Activated CD4-positive, alpha-beta T cell treated with anti-CD3 and anti-CD28 coated beads for 24 hours (primary cell): ENCODE data around the gene MCC.

Experiments
- DNase-seq, 2 donors: peaks; one replicate each; pipeline ENCODE4 v3.0.0-alpha.2; 2020; ENCODE audit warnings: low read depth in 2 of 2

The MCC gene

GRCh38 chr5:113199122-113199905, 288.9 kb downstream of the MCC start:
- DNase-seq, result no peak

GRCh38 chr5:113197456-113198200, 290.6 kb downstream of the MCC start:
- no peak for DNase-seq

DNA sequence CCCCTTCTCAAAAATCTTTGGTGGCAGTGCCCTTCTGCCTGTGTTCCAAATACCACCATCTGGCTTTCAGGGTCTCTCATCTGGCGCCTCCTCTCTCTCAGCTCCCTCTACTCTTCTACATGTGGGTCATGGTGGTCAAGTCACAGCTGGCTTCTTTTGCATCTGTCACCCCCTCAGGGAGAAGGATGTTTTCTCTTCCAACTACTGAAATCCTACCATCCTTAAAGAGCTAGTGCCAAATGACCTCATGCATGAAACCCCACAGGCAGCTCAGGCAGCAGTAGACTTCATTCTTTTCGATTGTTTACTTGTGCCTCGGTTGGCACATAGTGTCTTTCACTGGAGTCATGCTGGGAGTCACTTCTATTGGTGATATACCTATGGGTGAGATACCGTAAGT, 292.5 kb downstream of the MCC start:
- DNase-seq, result no peak

GRCh38 chr5:113195251-113195650, 293.0 kb downstream of the MCC start:
- no peak for DNase-seq

- no peak for DNase-seq
Measured at GRCh38 chr5:113194591-113194990, 293.7 kb downstream of the MCC start.

GRCh38 chr5:113194125-113194524, 294.1 kb downstream of the MCC start:
- DNase-seq, result no peak

GRCh38 chr5:113193311-113193978, 294.8 kb downstream of the MCC start:
- DNase-seq, result no peak

DNA sequence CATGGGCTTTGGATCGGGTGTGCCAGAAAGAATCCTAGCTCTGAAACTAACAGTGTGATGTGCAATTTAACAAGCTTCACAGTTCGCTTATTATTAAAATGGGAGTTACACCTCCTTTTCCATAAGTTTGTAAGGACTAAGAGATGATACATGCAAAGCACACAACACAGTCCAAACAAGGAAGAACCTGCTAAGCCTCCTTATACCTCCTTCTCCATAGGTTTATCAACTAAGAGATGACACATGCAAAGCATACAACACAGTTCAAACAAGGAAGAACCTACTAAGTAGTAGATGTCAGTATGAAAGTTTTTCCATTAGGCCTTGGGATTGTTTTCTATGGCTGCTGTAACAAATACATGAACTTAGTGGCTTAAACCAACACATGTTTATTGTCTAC, 295.7 kb downstream of the MCC start:
- no peak for DNase-seq

DNA sequence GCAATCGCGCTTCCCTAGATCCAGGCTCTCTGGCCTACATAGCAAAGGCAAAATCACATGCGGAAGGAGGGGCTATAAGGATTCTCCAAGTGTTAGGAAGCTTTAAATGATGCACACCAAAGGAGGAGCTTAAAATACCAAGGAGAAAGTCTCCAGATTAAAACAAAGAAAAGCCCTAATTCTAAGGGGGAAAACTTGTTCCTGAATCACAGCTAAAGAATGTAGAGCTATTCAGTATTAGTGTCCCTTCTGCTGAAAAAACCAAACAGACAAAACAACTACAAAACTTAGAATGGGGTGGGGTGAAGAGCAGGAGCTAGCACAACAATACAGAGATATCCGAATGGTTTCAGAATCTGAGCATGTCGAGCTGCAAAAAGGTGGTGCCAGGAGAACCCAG, 297.9 kb downstream of the MCC start:
- no peak for DNase-seq

DNA sequence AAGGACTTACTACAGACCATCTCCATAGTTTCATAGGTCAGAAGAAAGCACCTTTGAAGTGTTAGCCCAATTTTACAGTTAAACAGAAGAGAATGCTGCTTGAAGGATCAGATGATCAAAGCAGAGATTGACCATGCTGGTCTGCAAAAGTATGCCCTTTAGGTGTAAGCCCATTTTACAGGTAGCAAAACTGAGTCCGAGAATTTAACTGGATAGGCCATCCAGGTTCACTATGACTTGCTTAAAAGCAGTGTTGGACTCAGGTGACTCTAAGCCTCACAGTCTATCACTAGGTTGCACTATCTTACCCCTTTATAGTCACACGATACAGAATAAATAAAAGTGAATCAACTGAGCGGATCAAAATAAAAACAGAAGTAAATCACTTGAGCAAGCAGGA, 299.0 kb downstream of the MCC start:
- DNase-seq, result no peak

GRCh38 chr5:113188436-113188835, 299.8 kb downstream of the MCC start:
- DNase-seq, result no peak

- no peak for DNase-seq
Measured at GRCh38 chr5:113187906-113188305, 300.3 kb downstream of the MCC start.

DNA sequence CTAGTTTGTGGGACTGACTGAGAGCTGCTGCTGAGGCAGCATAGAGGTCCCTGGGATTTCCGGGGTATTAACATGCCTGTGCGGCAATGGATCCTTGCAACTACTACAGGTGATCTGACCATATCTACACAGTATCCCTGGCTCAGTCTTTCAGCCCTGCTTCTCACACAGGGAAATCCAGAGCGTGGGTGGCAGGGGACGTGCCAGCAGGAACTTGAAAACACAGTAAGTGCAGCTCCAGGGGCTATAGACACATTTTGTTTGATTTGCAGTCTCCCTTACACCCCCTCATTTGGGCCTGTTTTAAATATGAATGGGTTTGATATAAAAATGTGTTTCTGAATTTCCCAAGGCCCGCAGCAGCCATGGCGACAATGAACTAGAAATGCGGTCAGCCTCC, 302.2 kb downstream of the MCC start:
- no peak for DNase-seq

DNA sequence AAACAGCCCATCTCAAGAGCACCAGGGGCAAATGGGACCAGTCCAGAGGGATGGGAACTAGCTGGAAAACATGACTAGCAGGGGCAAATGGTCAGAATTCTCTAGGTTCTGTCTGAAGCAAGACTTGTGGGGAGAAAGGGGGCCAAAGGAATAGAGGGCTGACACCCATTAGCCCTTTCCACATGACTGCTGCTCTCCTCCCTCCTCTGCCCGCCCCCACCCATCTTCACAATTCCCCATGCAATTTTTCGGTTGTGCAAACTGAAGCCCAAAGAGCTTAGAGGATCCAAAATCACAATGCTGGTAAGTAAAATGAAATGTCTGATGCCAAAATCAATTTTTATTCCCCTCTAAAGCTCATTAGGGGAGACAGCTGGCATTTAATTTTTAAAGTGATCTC, 304.6 kb downstream of the MCC start:
- no peak for DNase-seq

- no peak for DNase-seq
Measured at GRCh38 chr5:113182658-113183344, 305.5 kb downstream of the MCC start.

- no peak for DNase-seq
Measured at GRCh38 chr5:113181853-113182490, 306.3 kb downstream of the MCC start.

GRCh38 chr5:113181409-113181808, 306.8 kb downstream of the MCC start:
- no peak for DNase-seq

- DNase-seq, result no peak
Measured at GRCh38 chr5:113179156-113179555, 309.1 kb downstream of the MCC start.

DNA sequence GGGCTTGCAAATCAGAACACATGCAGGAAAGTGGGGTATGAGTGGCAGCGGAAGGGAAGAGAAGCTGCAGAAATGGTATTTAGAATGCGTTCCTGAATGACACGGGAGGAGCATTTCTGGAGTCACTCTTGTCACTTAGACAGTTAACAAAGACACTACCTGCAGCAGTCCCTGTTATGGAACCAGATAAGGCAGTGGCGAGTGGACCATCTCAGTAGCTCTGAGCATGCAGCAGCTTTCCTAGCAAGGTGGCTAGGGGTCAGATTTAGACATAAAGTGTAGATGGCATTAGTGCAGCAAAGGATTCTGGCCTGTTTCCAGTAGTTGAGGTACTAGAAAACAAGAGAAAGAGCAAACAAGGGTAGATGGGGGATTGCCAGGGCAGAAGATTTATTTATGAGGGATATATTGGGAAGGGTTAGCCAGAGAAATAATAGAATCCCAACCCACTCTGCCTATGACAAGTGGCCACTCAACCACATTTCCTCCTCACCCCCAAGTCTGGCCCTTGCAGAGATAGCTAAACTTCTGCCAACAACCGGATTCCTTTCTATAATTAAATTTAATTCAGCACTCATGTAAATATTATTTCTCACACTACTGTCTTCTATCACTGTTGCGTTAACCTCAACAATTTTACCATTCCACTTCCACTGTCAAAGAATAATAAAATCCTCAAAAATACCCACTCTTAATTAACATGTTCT, 310.0 kb downstream of the MCC start:
- DNase-seq, result no peak

DNA sequence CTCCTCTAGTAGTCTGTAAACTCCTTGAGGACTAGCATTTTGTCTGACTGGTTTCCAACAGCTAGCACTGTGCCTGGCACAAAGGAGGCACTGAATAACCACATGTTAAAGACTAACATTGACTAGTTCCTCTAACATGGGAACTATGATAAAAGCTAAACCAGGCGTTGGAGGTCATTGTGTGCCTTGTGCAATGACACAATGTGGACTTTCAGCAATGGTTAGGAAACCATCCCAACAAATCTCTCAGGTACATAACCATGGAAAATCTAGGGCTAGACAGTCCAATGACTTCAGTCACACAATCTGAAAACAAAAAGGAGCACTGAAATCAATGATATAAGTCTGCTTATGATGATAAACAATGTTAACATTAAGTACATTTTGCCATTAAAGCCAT, 311.0 kb downstream of the MCC start:
- DNase-seq, result no peak

DNA sequence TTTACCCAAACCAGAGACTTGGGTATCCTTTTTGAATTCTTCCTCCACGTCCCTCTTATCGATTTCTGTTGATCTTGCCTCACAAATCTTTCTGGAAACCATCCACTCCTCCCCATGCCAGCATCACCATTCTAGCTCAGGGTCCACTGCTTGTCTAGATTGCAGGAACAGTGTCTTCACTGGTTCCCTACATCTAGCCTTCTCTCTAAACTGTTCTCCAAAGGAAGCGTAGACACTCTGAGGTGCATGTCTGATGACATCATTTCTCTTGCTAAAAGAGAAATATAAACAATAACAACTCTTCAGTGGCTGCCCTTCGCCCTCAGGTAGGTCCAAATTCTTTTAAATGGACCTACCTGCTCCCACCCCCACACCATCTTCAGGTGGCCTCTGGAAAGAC, 311.5 kb downstream of the MCC start:
- no peak for DNase-seq
